Stimulated activated naive CD8-positive, alpha-beta T cell treated with anti-CD3 and anti-CD28 coated beads, Interleukin-15, Interleukin-2, amounts not matched to agents 100 ng/mL and 50 ng/mL, for 24 hours (primary cell): ENCODE results near the gene CCND2.
"Not testable (repeated sequence)": the region's sequence is repeated elsewhere in the genome, so short reads cannot be mapped to it uniquely, and the experiment has no call there.

Source experiments
- H3K27ac Mint-ChIP-seq: one replicate; pipeline ENCODE4 v1.8.0; 2021; ENCODE audit warnings: mild to moderate bottlenecking, mixed read lengths
- H3K27me3 Mint-ChIP-seq: one replicate; pipeline ENCODE4 v1.8.0; 2021; ENCODE audit warnings: mixed read lengths
- H3K36me3 Mint-ChIP-seq: one replicate; pipeline ENCODE4 v1.8.0; 2021; ENCODE audit warnings: low read depth, mixed read lengths
- H3K4me1 Mint-ChIP-seq: one replicate; pipeline ENCODE4 v1.8.0; 2021; ENCODE audit warnings: low read depth, mixed read lengths
- H3K4me3 Mint-ChIP-seq: one replicate; pipeline ENCODE4 v1.8.0; 2021; ENCODE audit warnings: mild to moderate bottlenecking, mixed read lengths
- H3K9me3 Mint-ChIP-seq: one replicate; pipeline ENCODE4 v1.8.0; 2021; ENCODE audit warnings: mixed read lengths

CCND2 gene

DNA sequence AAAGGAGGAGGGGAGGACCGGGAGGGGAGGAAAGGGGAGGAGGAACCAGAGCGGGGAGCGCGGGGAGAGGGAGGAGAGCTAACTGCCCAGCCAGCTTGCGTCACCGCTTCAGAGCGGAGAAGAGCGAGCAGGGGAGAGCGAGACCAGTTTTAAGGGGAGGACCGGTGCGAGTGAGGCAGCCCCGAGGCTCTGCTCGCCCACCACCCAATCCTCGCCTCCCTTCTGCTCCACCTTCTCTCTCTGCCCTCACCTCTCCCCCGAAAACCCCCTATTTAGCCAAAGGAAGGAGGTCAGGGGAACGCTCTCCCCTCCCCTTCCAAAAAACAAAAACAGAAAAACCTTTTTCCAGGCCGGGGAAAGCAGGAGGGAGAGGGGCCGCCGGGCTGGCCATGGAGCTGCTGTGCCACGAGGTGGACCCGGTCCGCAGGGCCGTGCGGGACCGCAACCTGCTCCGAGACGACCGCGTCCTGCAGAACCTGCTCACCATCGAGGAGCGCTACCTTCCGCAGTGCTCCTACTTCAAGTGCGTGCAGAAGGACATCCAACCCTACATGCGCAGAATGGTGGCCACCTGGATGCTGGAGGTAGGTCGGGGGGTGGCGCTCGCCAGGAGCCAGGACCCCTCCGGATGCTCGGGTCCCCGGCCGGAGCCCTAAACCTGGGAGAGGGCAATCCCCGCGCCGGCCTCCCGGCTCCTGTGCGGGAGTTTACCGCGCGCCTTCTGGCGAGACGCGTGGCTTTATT is at the start of gene CCND2:
Gene CCND2 (plus strand): TSS at position 111 of the 744 bp plus-strand sequence. CDS start 279 bp downstream, at position 390.
- peak within 1 kb of the TSS; percentile 100 for H3K27ac Mint-ChIP-seq
- peak within 1 kb of the TSS; percentile 94 for H3K4me3 Mint-ChIP-seq
- peaks cover 42% of the 10 kb centered on the region for H3K4me1 Mint-ChIP-seq
- no peaks in the 10 kb centered on the region for H3K9me3 Mint-ChIP-seq
- peaks cover 43% of the 10 kb centered on the region for H3K36me3 Mint-ChIP-seq
- no peaks in the 10 kb centered on the region for H3K27me3 Mint-ChIP-seq

DNA sequence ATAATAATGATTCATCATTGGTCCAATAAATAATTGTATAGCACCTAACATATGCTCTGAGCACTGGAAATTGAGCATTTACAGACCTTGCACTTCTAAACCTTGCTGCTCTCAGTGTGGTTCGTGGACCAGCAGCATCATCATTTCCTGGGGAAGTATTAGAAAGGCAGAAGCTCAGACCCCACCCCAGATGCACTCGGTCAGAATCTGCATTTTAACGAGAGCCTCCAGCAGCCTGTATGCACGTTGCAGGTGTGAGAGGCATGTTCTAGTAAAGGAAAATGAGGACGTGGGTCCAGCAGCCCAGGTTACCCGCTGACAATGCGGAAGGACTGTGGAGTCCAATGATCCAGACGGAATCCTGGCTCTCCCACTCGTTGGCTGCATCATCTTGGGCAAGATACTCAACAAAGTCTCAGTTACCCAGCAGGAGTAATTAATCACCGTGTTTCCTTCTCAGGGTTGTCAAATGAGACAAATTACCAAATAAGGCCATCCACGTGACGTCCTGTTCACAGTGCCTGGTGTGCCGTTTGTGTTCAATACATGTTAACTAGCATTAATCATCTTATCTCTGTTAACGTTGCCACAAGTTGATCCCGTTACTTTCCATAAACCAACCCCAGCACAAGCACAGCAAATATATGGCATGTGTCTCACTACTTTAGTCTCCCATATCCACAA is 49.2 kb upstream of the CCND2 start:
- H3K27me3 Mint-ChIP-seq = no peaks in the 10 kb centered on the region
- H3K9me3 Mint-ChIP-seq = no peaks in the 10 kb centered on the region
- H3K4me1 Mint-ChIP-seq = peaks cover 9% of the 10 kb centered on the region
- H3K36me3 Mint-ChIP-seq = no peaks in the 10 kb centered on the region
- H3K4me3 Mint-ChIP-seq = no peak overlapping the region
- H3K27ac Mint-ChIP-seq = no peak overlapping the region

DNA sequence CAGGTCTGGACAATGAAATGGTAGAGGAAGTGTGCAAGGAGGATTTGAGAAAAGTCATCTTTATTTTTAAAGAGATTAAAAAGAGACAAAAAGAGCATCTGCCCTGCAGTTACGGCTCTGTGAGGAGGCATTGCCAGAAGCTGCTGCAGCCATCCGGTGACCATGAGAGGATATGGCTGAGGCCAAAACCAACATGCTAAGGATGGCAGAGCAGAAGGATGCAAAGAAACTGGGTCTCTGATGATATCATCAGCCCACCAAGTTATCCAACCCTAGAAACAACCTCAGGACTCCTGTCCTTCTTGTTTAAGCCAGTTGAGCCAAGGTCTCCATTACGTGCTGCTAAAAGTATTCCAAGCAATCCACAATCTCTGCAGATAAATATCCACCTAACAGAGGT is 48.0 kb upstream of the CCND2 start:
- Mint-ChIP-seq H3K4me1 (no peaks in the 10 kb centered on the region), H3K27me3 (no peaks in the 10 kb centered on the region), H3K27ac (no peak overlapping the region), H3K36me3 (no peaks in the 10 kb centered on the region), H3K9me3 (no peaks in the 10 kb centered on the region), H3K4me3 (no peak overlapping the region)

DNA sequence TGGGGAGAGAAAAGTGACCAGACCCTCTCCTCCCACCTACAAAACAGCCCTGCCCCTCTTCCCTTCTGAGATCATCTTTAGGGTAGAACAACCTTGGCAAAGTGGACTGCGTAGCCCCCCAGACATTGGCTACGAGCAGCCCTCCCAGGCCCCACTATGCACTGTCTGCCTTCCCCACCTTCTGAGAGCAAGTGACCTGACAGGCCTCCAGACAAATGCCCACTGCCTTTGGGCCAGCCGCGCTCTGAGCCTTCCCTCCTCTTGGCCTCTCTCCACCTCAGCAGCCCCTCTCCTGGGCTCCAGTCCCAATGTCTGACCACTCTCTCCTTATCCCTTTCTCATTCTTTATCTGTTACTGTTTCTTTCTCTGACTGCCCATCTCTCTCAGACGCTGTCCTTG is 46.5 kb upstream of the CCND2 start:
- no peaks in the 10 kb centered on the region for H3K36me3 Mint-ChIP-seq
- H3K27me3 Mint-ChIP-seq = no peaks in the 10 kb centered on the region
- H3K9me3 Mint-ChIP-seq = no peaks in the 10 kb centered on the region

DNA sequence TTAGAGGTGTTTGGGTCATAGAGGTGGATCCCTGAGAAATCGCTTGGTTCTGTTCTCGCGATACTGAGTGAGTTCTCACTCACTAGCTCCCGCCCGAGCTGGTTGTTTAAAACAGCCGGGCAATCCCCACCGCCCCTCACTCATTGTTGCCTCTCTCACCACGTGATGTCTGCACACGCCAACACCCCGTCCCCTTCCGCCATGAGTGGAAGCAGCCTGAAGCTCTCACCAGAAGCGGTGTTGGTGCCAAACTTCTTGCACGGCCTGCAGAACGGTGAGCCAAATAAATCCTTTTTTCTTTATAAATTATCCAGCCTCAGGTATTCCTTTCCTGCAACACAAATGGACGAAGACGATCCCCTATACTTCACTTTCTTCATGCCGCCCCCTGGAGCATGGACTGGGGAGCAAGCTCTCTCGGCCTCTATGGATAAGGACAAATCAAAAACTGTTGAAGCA is 45.4 kb upstream of the CCND2 start:
- H3K4me1 Mint-ChIP-seq = no peaks in the 10 kb centered on the region
- H3K4me3 Mint-ChIP-seq = no peak overlapping the region
- no peaks in the 10 kb centered on the region for H3K9me3 Mint-ChIP-seq
- no peaks in the 10 kb centered on the region for H3K36me3 Mint-ChIP-seq
- no peaks in the 10 kb centered on the region for H3K27me3 Mint-ChIP-seq
- H3K27ac Mint-ChIP-seq = no peak overlapping the region

More for the DNA sequence above, 46.5 kb upstream of the CCND2 start:
- Mint-ChIP-seq H3K4me1 (no peaks in the 10 kb centered on the region), H3K4me3 (no peak overlapping the region), H3K27ac (no peak overlapping the region)

DNA sequence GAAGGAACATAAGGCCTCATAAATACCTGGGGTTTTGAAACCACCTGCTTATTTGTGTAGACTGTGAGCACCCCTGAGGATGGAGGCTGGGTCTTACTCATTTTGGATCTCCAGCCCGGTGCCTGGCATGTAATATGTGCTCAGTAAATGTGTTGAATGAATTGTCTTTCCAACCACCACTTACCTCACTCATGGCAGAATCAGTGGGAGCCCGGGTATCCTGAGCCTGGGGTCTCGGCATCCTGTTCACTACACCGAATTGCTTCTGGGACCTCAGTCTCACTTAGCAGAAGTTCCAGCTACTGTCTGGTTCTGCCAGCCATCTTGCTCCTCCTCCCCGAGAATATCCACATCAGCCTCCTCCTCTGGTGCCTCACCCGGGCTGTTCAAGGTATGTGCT is 43.0 kb upstream of the CCND2 start:
- H3K4me1 Mint-ChIP-seq = no peaks in the 10 kb centered on the region
- no peaks in the 10 kb centered on the region for H3K36me3 Mint-ChIP-seq
- peaks cover 3% of the 10 kb centered on the region for H3K27me3 Mint-ChIP-seq
- no peak overlapping the region for H3K4me3 Mint-ChIP-seq
- H3K27ac Mint-ChIP-seq = no peak overlapping the region
- no peaks in the 10 kb centered on the region for H3K9me3 Mint-ChIP-seq

DNA sequence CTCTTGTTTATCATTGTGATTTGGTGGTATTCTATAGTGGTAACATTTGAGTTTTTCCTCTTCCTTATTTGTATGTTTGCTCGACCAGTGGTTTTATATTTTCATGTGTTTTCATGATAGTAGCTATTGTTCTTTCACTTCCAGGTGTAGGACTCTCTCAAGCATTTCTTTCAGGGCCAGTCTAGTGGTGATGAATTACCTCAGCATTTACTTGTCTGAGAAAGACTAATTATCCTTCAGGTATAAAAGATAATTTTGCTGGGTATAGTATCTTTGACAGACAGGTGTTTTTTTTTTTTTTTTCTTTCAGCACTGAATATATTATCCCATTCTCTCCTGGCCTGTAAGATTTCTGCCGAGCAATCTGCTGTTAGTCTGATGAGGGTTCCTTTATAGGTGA is 35.0 kb upstream of the CCND2 start:
- H3K36me3 Mint-ChIP-seq = peaks cover 23% of the 10 kb centered on the region

DNA sequence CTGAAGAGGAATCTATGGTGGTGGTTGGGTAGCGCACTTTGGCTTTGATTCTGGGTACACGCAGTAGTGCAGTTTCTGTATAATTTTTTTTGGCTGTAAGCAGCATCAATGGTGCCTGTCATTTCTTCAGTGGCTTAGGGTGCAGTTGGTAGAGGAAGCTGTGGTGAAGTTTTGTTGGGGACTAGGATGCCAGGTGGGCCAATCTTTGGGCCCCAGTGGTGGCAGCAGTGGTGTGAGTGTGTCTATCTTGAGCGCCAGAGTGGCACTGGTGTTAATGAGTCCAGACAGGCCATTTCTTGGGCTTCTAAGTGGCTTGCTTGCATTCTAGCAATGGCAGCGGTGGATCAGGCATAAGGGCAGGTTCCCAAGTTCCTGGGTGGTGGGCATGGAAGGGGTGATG is 33.8 kb upstream of the CCND2 start:
- H3K36me3 Mint-ChIP-seq = peaks cover 23% of the 10 kb centered on the region
- H3K27ac Mint-ChIP-seq = no peak overlapping the region
- H3K27me3 Mint-ChIP-seq = peaks cover 10% of the 10 kb centered on the region
- H3K4me3 Mint-ChIP-seq = no peak overlapping the region
- H3K4me1 Mint-ChIP-seq = peaks cover 11% of the 10 kb centered on the region
- H3K9me3 Mint-ChIP-seq = peaks cover 27% of the 10 kb centered on the region

More for the DNA sequence above, 35.0 kb upstream of the CCND2 start:
- no peak overlapping the region for H3K4me3 Mint-ChIP-seq
- H3K27ac Mint-ChIP-seq = no peak overlapping the region
- peaks cover 27% of the 10 kb centered on the region for H3K9me3 Mint-ChIP-seq
- H3K27me3 Mint-ChIP-seq = peaks cover 9% of the 10 kb centered on the region
- H3K4me1 Mint-ChIP-seq = peaks cover 6% of the 10 kb centered on the region

DNA sequence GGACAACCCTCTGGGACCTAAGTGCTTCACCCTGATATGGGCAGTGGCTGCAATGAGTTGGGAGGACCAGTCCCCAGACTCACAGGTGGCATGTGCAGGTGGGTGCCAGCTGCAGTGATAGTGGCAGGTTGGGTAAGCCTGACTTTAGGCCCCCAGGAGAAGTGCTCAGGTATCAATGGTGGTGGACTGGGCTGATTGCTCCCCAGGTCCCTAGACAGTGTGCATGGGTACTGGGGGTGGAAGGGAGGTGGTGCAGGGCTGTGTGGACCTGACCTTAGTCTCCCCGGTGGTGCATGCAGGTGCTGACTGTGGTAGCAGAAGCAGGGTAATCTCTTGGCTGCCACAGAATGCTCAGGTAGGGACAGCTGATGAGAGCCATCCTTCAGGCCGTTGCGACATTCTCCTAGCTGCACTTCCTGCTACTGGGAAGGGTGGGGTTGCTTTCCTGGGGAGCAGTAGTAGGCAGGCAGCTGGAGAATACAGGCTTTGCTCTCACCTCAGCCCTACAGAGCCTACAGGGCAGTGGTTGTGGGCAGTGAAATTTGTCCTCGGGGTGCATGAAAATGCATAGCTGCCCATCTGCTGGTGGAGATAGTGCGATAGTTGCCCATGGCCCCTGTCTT is 33.3 kb upstream of the CCND2 start:
- Mint-ChIP-seq H3K36me3 (peaks cover 23% of the 10 kb centered on the region), H3K4me3 (no peak overlapping the region), H3K27ac (no peak overlapping the region), H3K9me3 (peaks cover 27% of the 10 kb centered on the region), H3K27me3 (peaks cover 10% of the 10 kb centered on the region), H3K4me1 (peaks cover 11% of the 10 kb centered on the region)

DNA sequence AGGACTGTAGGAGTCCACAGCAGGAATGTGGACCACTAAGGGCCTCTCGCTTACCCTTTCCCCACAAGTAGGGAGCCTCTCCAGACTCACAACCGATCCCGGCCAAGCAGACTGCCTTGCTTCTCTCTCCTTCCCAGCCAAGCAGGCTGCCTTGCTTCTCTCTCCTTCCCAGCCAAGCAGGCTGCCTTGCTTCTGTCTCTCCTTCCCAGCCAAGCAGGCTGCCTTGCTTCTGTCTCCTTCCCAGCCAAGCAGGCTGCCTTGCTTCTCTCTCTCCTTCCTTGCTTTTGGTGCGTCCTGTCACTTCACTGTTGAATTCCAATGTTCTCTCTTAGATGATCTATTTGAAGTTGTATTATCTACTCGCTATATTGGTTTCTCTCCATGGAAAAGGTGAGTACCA is 32.6 kb upstream of the CCND2 start:
- Mint-ChIP-seq H3K4me1 (peaks cover 13% of the 10 kb centered on the region), H3K27me3 (peaks cover 10% of the 10 kb centered on the region), H3K9me3 (peaks cover 27% of the 10 kb centered on the region), H3K27ac (no peak overlapping the region), H3K4me3 (no peak overlapping the region), H3K36me3 (peaks cover 23% of the 10 kb centered on the region)

DNA sequence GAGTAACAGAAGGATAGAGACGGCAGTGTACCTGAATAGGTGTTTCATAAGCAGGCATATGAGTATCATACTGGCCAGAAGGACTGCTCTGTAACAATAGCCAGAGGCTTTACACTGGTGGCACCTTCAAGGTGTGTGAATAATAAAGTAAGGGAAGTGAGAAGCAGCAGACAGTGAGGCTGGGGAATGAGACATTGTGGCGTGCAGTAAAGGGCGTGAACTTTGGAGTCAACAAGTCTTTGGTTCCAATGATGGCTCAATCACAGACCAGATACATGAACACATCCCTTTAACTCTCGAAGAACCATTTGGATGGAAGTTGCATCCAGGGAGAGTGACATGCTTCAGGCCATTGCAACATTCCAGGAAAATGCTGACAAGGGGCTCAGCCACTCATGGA is 32.0 kb upstream of the CCND2 start:
- H3K4me1 Mint-ChIP-seq = peaks cover 17% of the 10 kb centered on the region
- no peak overlapping the region for H3K27ac Mint-ChIP-seq
- peaks cover 23% of the 10 kb centered on the region for H3K36me3 Mint-ChIP-seq
- H3K9me3 Mint-ChIP-seq = peaks cover 27% of the 10 kb centered on the region
- peaks cover 10% of the 10 kb centered on the region for H3K27me3 Mint-ChIP-seq
- no peak overlapping the region for H3K4me3 Mint-ChIP-seq

DNA sequence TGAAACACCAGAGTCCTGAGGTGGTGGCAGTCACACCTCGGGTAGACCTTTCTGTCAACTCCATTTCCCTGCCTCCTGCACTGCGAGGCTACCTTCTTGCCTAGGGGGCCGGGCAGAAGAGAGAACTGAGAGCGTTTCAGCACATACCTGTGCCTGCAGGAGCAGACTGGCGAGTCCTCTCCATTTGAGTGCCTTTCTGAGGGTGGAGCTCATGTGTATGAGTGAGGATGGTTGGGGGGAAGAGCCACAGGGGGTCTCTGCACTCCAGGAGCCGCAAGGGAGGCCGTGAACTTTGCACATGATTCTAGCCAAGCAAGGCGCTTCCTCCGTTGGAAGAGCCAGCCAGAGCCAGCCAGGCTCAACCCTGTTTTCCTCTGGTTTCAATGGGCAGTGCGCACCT is 31.0 kb upstream of the CCND2 start:
- Mint-ChIP-seq H3K9me3 (peaks cover 22% of the 10 kb centered on the region), H3K27me3 (peaks cover 10% of the 10 kb centered on the region), H3K27ac (no peak overlapping the region), H3K36me3 (peaks cover 15% of the 10 kb centered on the region), H3K4me1 (peaks cover 17% of the 10 kb centered on the region), H3K4me3 (no peak overlapping the region)

DNA sequence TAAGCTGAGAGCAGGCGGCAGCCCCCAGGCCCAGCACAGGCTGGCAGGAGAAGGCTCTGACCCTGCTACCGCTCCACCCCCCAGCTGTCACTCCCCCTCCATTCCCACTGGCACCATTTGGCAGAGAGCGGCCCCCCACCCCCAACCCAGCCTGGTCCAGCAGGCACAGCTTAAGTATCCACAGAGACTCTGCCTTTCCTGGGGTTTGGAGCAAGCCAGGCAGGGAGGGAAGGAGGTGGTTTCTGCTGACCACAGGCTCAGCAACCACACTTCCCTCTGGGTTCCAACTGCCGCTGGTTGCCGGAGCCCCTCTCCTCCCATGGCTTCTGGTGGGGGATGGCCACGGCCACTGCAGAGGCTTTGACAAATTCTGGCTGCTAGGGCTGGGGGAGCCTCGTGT is 30.5 kb upstream of the CCND2 start:
- Mint-ChIP-seq H3K4me1 (peaks cover 17% of the 10 kb centered on the region), H3K27me3 (peaks cover 10% of the 10 kb centered on the region), H3K27ac (no peak overlapping the region), H3K9me3 (peaks cover 17% of the 10 kb centered on the region), H3K36me3 (peaks cover 10% of the 10 kb centered on the region), H3K4me3 (no peak overlapping the region)

DNA sequence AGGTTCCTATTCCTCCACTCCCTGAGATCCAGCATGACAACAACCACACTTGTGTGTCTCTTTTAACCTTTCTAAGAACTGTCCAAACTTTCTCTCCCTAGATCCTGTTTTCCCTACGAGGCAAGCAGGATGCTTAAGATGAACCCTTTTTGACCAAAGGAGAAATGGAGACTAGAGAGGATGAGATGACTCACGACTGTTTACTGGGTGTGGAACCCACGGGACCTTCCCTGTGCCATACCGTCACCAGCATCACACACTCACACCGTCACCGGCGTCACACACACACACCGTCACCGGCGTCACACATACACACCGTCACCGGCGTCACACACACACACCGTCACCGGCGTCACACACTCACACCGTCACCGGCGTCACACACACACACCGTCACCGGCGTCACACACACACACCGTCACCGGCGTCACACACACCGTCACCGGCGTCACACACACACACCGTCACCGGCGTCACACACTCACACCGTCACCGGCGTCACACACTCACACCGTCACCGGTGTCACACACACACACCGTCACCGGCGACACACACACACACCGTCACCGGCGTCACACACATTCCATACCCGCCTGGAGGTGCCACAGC is 30.0 kb upstream of the CCND2 start:
- H3K4me3 Mint-ChIP-seq, H3K27ac Mint-ChIP-seq, H3K36me3 Mint-ChIP-seq: not testable (repeated sequence)
- H3K27me3 Mint-ChIP-seq = peaks cover 10% of the 10 kb centered on the region
- peaks cover 17% of the 10 kb centered on the region for H3K4me1 Mint-ChIP-seq
- H3K9me3 Mint-ChIP-seq = peaks cover 12% of the 10 kb centered on the region

DNA sequence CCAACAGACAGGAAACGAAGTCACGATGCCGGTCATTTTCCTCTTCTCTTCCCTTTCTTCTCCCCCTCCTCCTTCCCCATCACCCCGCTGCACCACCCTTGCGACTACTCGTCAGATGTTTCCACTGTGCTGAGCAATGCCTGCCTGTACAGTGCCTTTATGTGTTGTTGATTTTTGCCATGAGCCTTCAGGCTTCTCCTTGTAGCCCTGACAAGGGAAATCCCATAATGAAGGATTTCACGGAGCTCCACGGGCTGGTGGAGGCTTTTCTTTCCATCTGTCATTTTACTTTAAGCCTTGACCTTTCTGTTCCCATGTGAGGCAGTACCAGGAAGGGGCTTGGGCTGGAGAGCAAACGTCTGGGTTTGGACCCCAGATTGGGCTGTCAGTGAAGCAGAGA is 28.7 kb upstream of the CCND2 start:
- Mint-ChIP-seq H3K9me3 (no peaks in the 10 kb centered on the region), H3K36me3 (no peaks in the 10 kb centered on the region), H3K27me3 (peaks cover 10% of the 10 kb centered on the region), H3K4me3 (no peak overlapping the region), H3K27ac (no peak overlapping the region), H3K4me1 (peaks cover 18% of the 10 kb centered on the region)
